Neuron (in vitro differentiated cells): ENCODE results near the gene STK4.

Experiments used
- H2AFZ ChIP-seq: one replicate; pipeline ENCODE4 v1.6.1; 2013; ENCODE audit warnings: low read depth, mild to moderate bottlenecking, inconsistent platforms, low read length, moderate library complexity
- H3K27me3 ChIP-seq: one replicate; pipeline ENCODE4 v1.6.1; 2013; ENCODE audit warnings: low read length; ENCODE audit not compliant: insufficient read depth
- H3K36me3 ChIP-seq: one replicate; pipeline ENCODE4 v1.6.1; 2013; ENCODE audit warnings: low read length; ENCODE audit not compliant: insufficient read depth
- H3K4me1 ChIP-seq: one replicate; pipeline ENCODE4 v1.6.1; 2013; ENCODE audit warnings: low read length; ENCODE audit not compliant: insufficient read depth
- H3K4me3 ChIP-seq: 2 replicates; pipeline ENCODE4 v1.5.1; 2013; ENCODE audit warnings: mild to moderate bottlenecking, low read length, moderate library complexity
- H3K9me3 ChIP-seq: one replicate; pipeline ENCODE4 v1.6.1; 2013; ENCODE audit warnings: low read length

Gene STK4

GRCh38 chr20:44959082-44959637, 7.2 kb upstream of the STK4 start:
- H3K36me3 ChIP-seq = peaks cover 22% of the 10 kb centered on the region
- no peaks in the 10 kb centered on the region for H3K27me3 ChIP-seq
- peaks cover 17% of the 10 kb centered on the region for H3K4me1 ChIP-seq
- peak overlapping the region; percentile 65 for H3K4me3 ChIP-seq
- H3K9me3 ChIP-seq = no peaks in the 10 kb centered on the region
- no peak overlapping the region for H2AFZ ChIP-seq

DNA sequence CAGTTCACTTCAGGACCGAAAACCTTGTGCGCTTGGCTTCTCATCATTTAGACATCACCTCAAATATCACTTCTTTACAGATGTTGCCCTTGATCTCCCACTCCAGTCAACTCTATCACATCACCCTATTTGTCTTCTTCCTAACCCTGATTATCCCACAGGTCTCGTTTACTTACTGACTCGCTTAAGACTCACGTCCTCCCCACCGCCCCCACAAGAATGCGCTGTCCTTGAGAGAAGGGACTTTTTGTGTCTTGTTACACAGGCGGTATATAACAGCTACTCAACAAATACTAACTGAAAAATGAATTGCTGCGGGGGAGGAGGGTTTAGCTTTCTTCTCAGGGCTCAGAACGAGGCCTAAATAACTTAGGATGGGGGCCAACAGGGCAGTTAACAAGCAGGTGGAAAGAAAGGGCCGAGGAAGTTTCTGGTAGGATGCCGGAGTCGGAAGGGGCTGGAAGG, 6.6 kb upstream of the STK4 start:
- Histone ChIP-seq H2AFZ (peak overlapping the region; percentile 81), H3K27me3 (no peaks in the 10 kb centered on the region), H3K36me3 (peaks cover 17% of the 10 kb centered on the region), H3K4me1 (peaks cover 17% of the 10 kb centered on the region), H3K4me3 (peak overlapping the region; percentile 65), H3K9me3 (no peaks in the 10 kb centered on the region)

- no peaks in the 10 kb centered on the region for H3K9me3 ChIP-seq
- peaks cover 11% of the 10 kb centered on the region for H3K36me3 ChIP-seq
- H3K4me1 ChIP-seq = peaks cover 17% of the 10 kb centered on the region
- no peaks in the 10 kb centered on the region for H3K27me3 ChIP-seq
- H2AFZ ChIP-seq = peak within 1 kb of the TSS; percentile 81
- peak within 1 kb of the TSS; percentile 65 for H3K4me3 ChIP-seq
These were observed 6.0 kb upstream of the STK4 start, which contains the start of gene TOMM34 for GRCh38 chr20:44960103-44960852. TOMM34 (minus strand) TSS chr20:44960397; CDS start chr20:44960333, 64 bp downstream.

DNA sequence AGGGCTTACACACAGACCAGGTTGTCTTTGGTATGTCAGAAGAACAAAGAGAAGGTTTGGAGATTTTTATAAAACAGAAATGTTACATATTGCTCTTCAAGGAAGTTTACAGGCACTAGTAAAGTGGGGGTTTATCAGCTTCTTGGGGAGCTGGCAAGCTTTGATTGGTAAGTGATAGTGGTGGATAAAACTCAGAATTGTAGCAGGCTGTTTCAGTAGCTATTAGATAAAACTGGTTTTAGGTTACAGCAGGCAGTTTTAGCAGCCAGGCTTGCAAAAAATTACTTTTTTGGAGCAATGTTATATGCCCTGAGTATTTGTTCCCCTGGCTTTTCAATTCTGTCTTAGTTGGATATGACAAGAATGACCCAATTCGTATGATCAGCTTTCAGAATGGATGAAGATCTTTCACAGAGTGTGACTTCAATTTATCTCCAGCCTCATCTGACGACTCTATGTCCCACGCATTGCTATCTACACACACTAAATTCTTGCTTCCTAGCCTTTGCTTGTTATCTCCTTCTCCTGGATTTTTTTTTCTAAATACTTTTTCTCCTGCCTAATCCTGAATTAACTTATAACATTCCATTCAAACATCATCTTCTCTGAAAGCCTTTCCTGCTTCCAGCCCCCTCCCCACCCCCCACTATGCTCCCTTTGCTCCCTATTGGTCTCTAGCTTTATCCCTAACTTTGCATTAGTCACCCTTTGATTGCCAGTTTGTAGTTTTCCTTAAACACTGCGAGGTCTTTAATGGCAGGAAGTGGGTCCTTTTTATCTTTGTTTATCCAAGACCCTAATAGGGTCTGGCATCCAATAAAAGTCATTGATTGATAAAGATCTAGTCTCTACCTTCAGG, 5.1 kb upstream of the STK4 start:
- peaks cover 1% of the 10 kb centered on the region for H3K36me3 ChIP-seq
- no peak overlapping the region for H3K4me3 ChIP-seq
- H3K4me1 ChIP-seq = peaks cover 17% of the 10 kb centered on the region

GRCh38 chr20:44961870-44962267, 4.4 kb upstream of the STK4 start:
- Histone ChIP-seq H3K9me3 (no peaks in the 10 kb centered on the region), H2AFZ (no peak overlapping the region), H3K4me3 (no peak overlapping the region), H3K36me3 (no peaks in the 10 kb centered on the region), H3K4me1 (peaks cover 17% of the 10 kb centered on the region), H3K27me3 (no peaks in the 10 kb centered on the region)

More for the DNA sequence above, 5.1 kb upstream of the STK4 start:
- no peaks in the 10 kb centered on the region for H3K9me3 ChIP-seq
- H3K27me3 ChIP-seq = no peaks in the 10 kb centered on the region
- H2AFZ ChIP-seq = peak overlapping the region; percentile 81

DNA sequence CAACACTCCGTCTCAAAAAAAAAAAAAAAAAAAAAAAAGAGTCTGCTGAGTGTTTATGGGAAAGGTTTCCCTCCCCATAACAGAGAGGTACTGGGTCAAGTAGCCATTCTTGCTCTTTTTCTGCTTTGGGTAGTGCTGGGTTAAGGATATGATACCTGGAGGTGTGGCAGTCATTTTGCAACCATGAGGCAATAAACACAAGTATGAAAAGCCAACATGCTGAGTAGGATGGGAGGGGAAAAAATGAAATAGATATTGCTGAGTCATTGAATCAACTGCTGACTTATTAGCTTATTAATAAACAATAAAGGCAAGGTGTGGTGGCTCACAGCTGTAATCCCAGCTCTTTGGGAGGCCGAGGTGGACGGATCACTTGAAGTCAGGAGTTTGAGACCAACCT, 3.8 kb upstream of the STK4 start:
- Histone ChIP-seq H2AFZ (no peak overlapping the region), H3K36me3 (no peaks in the 10 kb centered on the region), H3K4me3 (no peak overlapping the region), H3K9me3 (no peaks in the 10 kb centered on the region), H3K27me3 (no peaks in the 10 kb centered on the region), H3K4me1 (peaks cover 23% of the 10 kb centered on the region)

DNA sequence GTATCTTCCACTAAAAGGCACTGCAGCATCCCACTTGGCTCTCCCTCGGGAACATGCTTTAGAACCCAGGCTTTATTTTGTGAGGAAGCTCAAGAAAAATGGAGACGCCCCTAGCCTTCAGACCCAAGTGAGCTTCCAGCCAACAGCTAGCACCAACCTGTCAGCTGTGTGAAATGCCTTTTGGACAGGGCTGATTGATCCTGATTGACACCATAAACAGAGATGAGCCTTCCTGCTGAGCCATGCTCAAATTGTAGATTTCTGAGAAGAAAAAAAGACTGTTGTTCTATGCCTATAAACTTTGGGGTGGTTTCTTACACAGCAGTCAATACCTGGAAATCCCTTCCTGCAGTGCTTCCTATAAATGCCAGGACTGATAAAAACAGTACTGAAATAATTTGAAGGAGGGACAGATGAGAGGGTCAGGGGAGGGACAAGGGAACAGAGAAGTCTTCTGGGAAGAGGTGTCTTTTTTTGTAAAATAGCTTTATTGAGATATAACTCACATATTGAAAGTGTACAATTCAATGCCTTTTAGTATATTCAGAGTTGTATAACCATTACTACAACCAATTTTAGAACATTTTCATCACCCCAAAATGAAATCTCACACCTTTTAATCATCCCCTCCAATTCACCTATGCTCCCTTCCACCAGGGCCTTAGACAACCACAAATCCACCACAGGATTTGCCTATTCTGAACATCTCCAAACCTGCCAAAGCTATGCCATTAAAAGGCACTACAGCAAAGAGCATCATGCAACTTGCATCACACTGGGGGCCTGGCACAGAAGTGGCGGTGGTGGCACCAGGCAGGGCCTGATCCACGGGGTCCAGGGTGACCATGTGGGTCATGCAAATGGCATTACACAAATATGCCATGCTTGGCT, 2.7 kb upstream of the STK4 start:
- no peaks in the 10 kb centered on the region for H3K36me3 ChIP-seq

DNA sequence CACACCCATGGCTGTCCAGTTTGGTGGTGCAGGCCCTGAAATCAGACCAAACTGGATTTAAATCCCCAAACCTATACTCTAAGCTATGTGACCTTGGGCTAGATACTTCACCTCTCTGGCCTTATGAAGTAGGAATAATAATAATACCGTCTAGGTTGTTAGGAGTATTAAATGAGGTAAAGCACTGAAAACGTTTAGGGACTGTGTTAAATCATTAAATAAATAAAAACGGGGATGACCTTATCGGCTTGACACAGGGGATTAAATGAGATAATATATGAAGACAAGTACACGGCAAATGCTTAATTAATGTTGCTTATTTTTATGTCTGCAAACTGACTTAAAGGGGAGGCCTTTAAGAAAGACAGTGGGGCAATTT, 672 bp upstream of the STK4 start:
- H3K36me3 ChIP-seq = no peaks in the 10 kb centered on the region
- peaks cover 10% of the 10 kb centered on the region for H3K4me1 ChIP-seq
- no peaks in the 10 kb centered on the region for H3K9me3 ChIP-seq
- peak overlapping the region; percentile 97 for H2AFZ ChIP-seq
- H3K4me3 ChIP-seq = peak overlapping the region; percentile 67
- no peaks in the 10 kb centered on the region for H3K27me3 ChIP-seq

More for the DNA sequence above, 2.7 kb upstream of the STK4 start:
- Histone ChIP-seq H3K4me1 (peaks cover 21% of the 10 kb centered on the region), H2AFZ (no peak overlapping the region), H3K9me3 (no peaks in the 10 kb centered on the region), H3K4me3 (no peak overlapping the region), H3K27me3 (no peaks in the 10 kb centered on the region)

DNA sequence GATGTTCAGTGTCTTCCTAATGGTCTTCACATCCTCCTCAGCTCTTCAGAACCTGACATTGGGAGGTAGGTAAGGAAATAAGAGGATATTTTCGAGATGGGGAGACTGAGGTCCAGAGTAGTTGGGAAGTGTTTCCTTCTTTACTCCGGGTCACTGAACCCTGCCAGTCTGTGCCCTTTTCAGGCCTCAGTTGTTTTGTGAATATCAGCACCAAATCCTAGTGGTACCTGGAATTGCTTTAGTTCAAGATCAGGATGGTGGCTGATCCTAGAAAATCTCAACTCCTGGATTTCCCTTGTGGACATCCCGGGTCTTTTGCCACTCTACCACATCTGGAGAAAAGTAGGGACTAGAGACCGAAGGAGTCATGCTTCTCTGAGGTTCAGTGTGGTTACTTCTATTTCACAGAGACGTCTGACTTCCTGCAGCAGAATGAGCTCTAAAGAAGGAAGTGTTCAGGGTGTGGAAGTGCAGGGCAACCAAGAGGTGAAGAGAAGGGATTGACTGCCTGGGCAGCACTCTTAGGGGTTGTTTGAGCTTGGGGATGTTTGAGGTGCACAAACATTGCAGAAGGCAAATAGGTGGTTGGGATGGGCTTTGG, 995 bp downstream of the STK4 start:
- Histone ChIP-seq H3K27me3 (no peaks in the 10 kb centered on the region), H3K36me3 (peaks cover 4% of the 10 kb centered on the region), H3K4me1 (peaks cover 8% of the 10 kb centered on the region), H2AFZ (no peak overlapping the region), H3K4me3 (peak overlapping the region; percentile 67), H3K9me3 (no peaks in the 10 kb centered on the region)

DNA sequence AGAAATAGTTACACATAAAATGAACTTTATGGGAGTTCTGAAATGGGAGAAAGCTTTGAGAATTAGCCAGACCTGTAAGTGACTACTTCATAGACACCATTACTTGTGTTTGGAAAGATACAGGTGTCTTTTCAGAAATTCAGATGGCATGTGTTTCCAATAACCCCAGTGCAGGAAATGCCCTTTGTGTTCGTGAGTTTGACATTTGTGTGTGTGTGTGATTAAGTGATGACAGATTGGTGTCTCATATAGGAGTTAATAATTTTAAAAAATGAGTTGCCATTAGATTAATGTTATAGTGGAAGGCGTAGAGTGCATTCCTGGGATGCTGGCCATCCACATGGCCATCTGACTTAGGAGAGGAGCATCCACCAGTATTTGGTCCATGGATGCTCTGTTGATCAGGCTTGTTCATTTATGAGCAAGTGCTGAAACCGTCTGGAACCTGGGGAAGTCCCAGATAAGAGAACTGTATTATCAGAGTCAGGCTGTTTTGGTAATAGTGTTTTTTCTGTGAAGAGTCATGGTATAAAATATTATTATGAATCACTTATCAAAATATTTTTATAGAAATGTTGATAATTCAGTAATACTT, 3.1 kb downstream of the STK4 start:
- Histone ChIP-seq H3K9me3 (no peaks in the 10 kb centered on the region), H3K36me3 (peaks cover 20% of the 10 kb centered on the region), H3K27me3 (no peaks in the 10 kb centered on the region), H3K4me1 (peaks cover 8% of the 10 kb centered on the region), H2AFZ (no peak overlapping the region), H3K4me3 (no peak overlapping the region)

- Histone ChIP-seq H3K36me3 (peaks cover 29% of the 10 kb centered on the region), H3K4me1 (peaks cover 8% of the 10 kb centered on the region), H3K27me3 (no peaks in the 10 kb centered on the region)
These were observed 4.0 kb downstream of the STK4 start for GRCh38 chr20:44970243-44970757.

More at GRCh38 chr20:44970243-44970757, 4.0 kb downstream of the STK4 start:
- no peak overlapping the region for H2AFZ ChIP-seq
- no peaks in the 10 kb centered on the region for H3K9me3 ChIP-seq
- no peak overlapping the region for H3K4me3 ChIP-seq
